ENCODE measurements around the gene RNF217. TPM values are rescaled to one million over a fixed set of nuclear protein-coding genes. Genes with fewer than 3 reads are reported as not detected.

Gene RNF217
- total RNA-seq, 1 experiment from 2014 or later = 37.7 TPM

DNA sequence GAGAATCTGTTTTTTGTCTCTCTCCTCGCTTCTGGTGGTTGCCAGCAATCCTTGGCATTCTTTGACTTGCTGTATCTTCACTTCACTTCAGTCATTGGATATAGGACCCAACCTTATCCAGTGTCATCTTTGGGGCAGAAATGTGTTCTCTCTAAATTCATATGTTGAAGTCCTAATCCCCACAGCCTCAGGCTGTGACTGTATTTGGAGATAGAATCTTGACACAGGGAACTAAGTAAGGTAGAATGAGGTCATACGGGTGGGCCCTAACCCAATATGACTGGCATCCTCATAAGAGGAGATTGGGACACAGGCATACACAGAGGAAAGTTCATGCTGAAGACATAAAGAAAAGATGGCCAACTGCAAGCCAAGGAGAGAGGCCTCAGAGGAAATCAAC, 139.4 kb downstream of the RNF217 start:
- POLR2A ChIA-PET = no interaction called here
- Histone ChIP-seq H3K27me3 (ENCODE audit: control insufficient read depth, insufficient read depth, low read length) (no peaks in the 10 kb centered on the region; the same call in 1 of the 2 replicates), H3K27ac (ENCODE audit: low read length) (no peak overlapping the region), H3K9me3 (ENCODE audit: control insufficient read depth, insufficient read depth, low read depth, low read length) (no peaks in the 10 kb centered on the region), H3K4me3 (ENCODE audit: low read depth in 2 of 2, low read length in 2 of 2) (no peak overlapping the region), H3K36me3 (ENCODE audit: control insufficient read depth, insufficient read depth, low read length) (no peaks in the 10 kb centered on the region), H3K4me1 (ENCODE audit: control insufficient read depth, insufficient read depth, low read length) (0 out of 2 replicates have a peak, but pooled peaks cover 6% of the 10 kb centered on the region)
- in situ Hi-C loops (cut with HindIII; ENCODE audit: low pct_unique_long_range_greater_than_20kb, low sequenced_read_pairs) (no loop called here), intact Hi-C loops (cut with micrococcal nuclease; ENCODE audit: unreplicated experiment) (no loop called here)
- no peak for DNase-seq (ENCODE audit: low read depth, low spot score)
- no TSS peak for BruUV-seq (replicated peaks)
- ATAC-seq = no peak
- CTCF ChIA-PET = no interaction called here
- no peak for TF ChIP-seq POLR2AphosphoS5 (IDR thresholded peaks at IDR 0.05; ENCODE audit: low read depth, low read length)
- no peak for TF ChIP-seq TCF7L2 (IDR thresholded peaks at IDR 0.05; ENCODE audit: low read depth, low read length)
- TF ChIP-seq, protein P1, sequence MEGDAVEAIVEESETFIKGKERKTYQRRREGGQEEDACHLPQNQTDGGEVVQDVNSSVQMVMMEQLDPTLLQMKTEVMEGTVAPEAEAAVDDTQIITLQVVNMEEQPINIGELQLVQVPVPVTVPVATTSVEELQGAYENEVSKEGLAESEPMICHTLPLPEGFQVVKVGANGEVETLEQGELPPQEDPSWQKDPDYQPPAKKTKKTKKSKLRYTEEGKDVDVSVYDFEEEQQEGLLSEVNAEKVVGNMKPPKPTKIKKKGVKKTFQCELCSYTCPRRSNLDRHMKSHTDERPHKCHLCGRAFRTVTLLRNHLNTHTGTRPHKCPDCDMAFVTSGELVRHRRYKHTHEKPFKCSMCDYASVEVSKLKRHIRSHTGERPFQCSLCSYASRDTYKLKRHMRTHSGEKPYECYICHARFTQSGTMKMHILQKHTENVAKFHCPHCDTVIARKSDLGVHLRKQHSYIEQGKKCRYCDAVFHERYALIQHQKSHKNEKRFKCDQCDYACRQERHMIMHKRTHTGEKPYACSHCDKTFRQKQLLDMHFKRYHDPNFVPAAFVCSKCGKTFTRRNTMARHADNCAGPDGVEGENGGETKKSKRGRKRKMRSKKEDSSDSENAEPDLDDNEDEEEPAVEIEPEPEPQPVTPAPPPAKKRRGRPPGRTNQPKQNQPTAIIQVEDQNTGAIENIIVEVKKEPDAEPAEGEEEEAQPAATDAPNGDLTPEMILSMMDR (IDR thresholded peaks at IDR 0.05) = no peak
- no peak for TF ChIP-seq SIN3A (IDR thresholded peaks at IDR 0.05; ENCODE audit: borderline replicate concordance, insufficient read depth, low read depth, low read length)
- no peak for TF ChIP-seq REST (IDR thresholded peaks at IDR 0.05; ENCODE audit: insufficient read depth in 1 of 2, low read depth in 2 of 2, low read length in 1 of 2)

- intact Hi-C loops (cut with micrococcal nuclease; ENCODE audit: unreplicated experiment) = no loop called here
- no peaks in the 10 kb centered on the region for H3K9me3 ChIP-seq (ENCODE audit: control insufficient read depth, insufficient read depth, low read depth, low read length)
- H3K36me3 ChIP-seq (ENCODE audit: control insufficient read depth, insufficient read depth, low read length) = no peaks in the 10 kb centered on the region
- no peaks in the 10 kb centered on the region; the same call in 1 of the 2 replicates for H3K27me3 ChIP-seq (ENCODE audit: control insufficient read depth, insufficient read depth, low read length)
- ATAC-seq (no peak), DNase-seq (ENCODE audit: low read depth, low spot score) (no peak)
- H3K4me1 ChIP-seq (ENCODE audit: control insufficient read depth, insufficient read depth, low read length) = 0 out of 2 replicates have a peak, but pooled peaks cover 6% of the 10 kb centered on the region
- BruUV-seq (replicated peaks) = no TSS peak
- H3K27ac ChIP-seq (ENCODE audit: low read length) = no peak overlapping the region
- TF ChIP-seq REST (IDR thresholded peaks at IDR 0.05; ENCODE audit: insufficient read depth in 1 of 2, low read depth in 2 of 2, low read length in 1 of 2) (no peak), TCF7L2 (IDR thresholded peaks at IDR 0.05; ENCODE audit: low read depth, low read length) (no peak), POLR2AphosphoS5 (IDR thresholded peaks at IDR 0.05; ENCODE audit: low read depth, low read length) (no peak), SIN3A (IDR thresholded peaks at IDR 0.05; ENCODE audit: borderline replicate concordance, insufficient read depth, low read depth, low read length) (no peak)
- TF ChIP-seq, protein P1 (IDR thresholded peaks at IDR 0.05) = no peak
- ChIA-PET POLR2A (no interaction called here), CTCF (no interaction called here)
- no peak overlapping the region for H3K4me3 ChIP-seq (ENCODE audit: low read depth in 2 of 2, low read length in 2 of 2)
- in situ Hi-C loops (cut with HindIII; ENCODE audit: low pct_unique_long_range_greater_than_20kb, low sequenced_read_pairs) = no loop called here
Measured at GRCh38 chr6:125102411-125102810, 140.2 kb downstream of the RNF217 start.
